ELR (cell line): ENCODE measurements around the gene AIFM2.
"Not testable (repeated sequence)": the region's sequence is repeated elsewhere in the genome, so short reads cannot be mapped to it uniquely, and the experiment has no call there.

Experiments
- DNase-seq: peaks from one replicate; pipeline ENCODE4 v3.0.0-alpha.2; 2015; ENCODE audit warnings: low read depth

The AIFM2 gene

DNA sequence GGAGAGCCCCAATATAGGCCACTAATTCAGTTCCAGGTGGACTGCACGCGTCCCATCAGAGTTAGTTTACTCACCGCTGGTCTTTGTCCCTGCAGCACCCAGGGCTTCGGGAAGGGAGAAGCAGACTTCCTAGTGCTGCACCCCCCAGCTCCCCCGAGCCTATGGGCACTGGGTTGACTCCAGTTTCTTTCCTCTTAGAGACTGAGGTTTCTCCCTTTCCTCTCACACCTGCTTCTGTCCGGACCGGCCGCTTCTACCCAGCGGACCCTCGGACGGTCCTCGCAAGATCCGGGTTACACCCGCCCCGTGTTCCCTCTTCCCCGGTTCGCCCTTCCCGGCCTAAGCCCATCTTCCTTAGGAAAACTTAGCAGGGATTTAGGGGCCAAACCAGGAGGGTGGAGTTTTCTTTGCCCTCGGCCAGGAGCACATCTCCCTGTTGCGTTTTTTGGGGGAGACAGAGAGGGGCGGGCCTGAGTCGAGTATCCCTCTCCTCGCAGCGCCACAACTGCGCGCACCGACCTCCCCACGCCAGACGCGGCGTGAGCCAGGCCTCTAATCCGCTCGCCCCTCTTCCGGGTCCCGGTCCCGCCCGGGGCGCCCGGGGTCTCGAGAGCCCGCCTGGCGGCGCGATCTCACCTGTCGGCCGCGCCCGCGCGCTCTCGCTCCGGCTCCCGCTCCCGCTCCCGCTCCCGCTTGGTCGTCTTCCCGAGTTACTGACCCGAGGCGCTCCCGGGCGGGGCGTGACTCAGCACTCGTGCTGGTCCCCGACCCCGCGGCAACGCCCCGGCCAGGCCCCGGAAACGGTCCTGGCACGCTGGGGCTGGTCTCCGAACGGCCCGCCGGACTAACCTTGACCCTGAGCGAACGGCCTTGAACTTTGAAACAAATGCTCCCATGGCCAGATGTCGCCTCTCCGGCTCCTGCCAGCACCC is at the start of gene AIFM2:
TSS of gene AIFM2 (minus strand) at position 728 of the 932 bp plus-strand sequence. CDS start 8,741 bp downstream, outside the sequence.
- peak; percentile 89 for DNase-seq

DNA sequence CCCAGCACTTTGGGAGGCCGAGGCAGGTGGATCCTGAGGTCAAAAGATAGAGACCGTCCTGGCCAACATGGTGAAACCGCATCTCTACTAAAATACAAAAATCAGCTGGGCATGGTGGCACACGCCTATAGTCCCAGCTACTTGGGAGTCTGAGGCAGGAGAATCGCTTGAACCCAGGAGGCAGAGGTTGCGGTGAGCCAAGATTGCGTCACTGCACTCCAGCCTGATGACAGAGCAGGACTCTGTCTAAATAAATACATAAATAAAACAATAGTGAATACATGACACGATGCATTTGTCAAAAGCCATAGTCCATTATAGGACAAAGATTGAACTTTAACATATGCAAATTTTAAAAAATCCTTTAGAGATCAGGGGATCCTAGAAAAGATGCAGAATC is 46.6 kb upstream of the AIFM2 start:
- DNase-seq = not testable (repeated sequence)

DNA sequence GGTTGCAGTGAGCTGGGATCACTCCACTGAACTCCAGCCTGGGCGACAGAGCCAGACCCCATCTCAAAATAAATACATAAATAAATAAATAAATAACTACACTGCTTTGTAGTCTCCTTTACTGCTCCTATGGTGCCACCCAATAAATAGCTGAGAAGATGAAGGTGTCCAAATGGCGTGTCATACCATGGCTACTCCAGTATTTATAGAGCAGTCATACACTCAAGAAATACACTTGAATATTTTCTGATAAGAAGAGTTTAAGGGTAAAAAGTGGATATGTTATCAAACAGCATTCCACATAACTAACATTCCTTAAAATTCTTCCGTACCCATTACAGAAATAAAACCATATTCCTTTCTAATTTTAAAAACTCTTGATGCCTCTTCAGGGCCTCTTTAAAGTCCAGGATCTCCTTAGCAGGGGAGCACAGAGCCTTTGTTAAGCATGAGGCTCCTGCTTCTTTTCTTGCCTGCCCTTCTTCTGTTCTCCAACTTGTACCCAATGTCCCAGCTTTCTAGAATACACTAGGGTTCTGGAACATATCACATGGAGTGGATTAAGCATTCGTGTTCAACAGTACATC is 45.6 kb upstream of the AIFM2 start:
- no peak for DNase-seq

DNA sequence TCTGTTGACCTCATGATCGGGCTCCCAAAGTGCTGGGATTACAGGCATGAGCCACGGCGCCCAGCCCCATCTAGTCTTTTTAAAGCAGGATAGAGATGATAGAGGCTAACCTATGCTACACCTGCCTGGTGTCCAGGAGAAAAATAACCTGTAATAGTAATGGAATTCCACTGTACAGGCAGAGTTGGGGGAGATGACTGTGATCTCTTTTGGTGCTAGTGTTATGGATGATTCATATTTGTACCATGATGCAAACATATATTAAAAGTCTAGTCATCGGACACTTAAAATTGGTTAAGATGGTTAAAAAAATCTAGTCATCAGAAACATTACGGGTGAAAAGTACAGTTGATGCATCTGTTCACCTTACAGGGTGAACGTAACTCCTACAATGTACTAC is 43.8 kb upstream of the AIFM2 start:
- DNase-seq = peak; percentile 54

DNA sequence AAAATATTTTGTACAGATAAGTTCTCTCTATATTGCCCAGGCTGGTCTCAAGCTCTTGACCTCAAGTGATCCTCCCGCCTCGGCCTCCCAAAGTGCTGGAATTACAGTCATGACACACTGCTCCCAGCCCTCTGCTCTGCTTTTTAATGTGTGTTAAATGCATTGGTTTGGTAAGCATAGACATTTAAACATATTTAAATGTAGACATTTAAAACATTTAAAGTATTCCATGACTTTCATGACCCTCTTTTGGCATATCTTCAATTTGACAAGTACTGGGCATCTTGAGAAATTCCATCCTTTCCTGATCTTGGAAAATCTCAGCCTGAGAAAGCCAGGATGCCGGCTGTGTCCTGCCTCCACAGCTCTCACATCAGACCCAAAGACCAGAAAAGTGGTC is 42.9 kb upstream of the AIFM2 start:
- no peak for DNase-seq

DNA sequence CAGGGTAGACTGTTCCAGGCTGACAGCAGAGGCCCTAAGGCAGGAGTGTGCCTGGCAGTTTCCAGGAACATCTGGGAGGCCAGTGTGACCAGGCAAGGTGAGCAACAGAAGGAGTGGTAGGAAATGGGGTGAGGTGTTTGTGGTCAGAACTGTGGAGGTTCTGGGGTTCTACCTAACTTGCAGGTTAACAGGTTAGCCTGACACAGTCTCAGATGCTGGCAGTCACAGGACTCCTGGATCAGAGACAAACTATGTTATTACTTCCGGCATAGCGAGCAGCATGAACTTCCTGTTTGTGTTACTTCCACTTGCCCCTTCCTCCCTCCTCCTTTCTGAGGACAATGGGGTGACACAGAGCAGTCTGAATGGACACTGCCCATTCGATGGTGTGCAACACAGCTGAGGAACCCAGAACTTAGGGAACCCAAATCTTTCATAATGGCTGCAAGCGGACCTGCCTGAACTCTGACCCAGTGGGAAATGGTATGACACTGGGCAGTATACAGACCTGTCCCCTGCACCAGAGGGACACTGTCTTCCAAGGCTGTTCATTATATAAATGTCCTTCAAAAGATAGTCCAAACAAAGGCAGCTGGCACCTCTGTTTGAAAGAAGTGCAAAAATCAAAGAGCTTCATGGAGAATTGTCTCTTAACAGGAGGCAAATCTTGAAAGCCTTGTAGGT is 41.6 kb upstream of the AIFM2 start:
- DNase-seq = peak; percentile 27

DNA sequence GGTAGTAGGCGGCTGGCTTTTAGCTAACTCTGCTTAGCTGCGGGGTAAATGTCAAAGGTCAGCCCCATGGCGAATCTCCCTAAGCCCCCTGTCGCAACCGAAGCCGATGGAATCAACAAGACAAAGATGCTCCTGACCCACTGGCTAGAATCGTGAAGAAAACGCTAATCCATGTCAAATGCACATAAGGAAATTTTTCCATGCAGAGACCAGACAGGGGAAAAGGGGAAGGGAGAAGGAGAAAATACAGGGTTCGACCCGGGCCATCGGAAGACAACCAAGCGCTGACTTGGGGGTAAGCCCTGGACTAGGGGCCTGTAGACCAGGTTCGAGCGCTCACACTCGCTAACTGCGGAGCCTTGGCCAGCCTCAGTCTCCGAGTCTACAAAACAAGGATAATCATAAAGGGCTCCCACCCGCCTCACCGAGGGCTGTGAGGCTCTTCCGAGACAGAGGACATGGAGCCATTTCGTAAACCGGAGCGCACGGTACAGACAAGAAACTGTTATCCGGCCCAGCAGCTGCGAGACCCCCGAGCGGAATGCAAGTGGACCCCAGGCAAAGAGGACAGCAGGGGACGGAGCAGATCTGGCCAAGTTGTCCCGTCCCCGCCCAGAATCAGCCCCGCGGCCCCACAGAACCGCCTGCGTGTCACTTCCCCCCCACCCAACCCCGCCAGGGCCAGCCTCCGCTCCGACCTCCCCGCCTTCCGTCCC is 37.2 kb upstream of the AIFM2 start:
- no peak for DNase-seq

DNA sequence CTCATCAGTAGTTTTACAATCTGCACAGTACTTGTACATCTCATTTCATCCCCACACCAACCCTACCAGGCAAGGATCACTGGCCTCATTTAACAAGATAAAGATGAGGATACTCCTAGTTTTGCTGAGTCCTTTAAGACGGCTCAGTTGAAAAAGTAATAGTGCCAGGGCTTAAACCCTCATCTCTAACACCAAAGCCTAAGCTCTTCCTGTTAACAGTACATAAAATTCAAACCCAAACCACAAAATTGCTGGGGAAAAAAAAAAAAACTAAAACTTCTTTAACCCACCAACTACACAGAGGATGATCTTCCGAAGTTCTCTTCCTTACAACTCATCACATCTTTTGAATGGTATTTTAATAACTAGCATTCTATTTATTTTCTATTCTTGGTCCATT is 36.4 kb upstream of the AIFM2 start:
- DNase-seq = no peak

DNA sequence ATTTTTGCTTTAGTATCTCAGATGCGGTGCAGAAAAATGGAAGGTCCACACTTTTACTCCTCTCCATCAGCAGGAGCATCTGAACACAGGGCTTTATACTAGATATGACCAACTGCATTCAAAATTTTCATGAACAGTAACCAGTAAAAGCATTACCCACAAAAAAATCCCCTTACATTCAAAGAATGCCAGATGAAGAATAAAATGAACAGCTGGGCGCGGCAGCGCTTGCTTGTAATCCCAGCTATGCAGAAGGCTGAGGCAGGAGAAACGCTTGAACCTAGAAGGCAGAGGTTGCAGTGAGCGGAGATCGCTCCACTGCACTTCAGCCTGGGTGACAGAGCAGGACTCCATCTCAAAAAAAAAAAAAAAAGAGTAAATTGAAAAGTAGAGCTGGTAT is 34.6 kb upstream of the AIFM2 start:
- no peak for DNase-seq

DNA sequence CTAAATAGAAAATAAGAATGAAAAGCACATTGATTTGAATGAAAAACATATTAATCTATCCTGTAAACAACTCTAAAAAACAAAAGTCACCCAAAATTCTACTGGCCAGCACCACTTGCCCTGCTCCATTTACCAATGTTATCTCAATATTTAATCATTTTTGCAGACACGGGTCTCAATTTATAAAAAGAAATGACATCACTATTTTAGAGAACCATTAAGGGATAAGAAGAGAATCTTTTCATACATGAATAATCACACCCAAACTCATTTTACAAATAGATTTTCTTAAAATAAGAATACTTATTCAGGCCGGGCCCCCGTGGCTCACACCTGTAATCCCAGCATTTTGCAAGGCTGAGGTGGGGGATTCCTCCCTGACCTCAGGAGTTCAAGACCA is 33.8 kb upstream of the AIFM2 start:
- DNase-seq = no peak

DNA sequence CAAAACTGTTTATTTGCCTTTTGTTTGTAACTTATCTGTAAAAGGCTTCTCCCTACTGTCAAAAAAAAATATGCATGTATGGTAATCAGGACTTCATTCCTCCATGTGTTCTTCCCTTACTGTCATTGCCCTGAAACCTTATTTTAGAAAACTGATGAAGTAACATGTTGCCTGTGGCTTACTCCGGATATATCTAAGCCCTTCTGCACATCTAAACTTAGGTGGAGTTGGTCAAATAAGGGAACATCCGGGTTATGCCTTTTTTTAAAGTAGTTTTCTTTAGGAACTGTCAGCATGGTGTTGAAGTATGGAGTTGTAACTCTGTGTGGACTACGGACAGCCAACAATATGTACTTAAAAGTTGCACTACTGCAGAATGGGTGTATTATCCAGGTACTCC is 31.5 kb upstream of the AIFM2 start:
- no peak for DNase-seq

DNA sequence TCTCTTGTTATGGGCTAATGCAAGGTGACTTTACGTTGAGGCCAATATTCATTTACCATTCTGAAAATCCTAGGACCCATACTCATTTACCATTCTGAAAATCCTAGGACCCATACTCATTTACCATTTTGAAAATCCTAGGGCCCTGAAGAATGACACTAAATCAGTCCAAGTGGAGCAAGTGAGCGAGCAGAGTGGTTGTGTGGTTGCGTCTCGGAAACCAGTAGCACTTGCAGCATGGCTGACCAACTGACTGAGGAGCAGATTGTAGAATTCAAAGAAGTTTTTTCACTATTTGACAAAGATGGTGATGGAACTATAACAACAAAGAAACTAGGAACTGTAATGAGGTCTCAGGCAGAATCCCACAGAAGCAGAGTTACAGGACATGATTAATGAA is 30.8 kb upstream of the AIFM2 start:
- no peak for DNase-seq

DNA sequence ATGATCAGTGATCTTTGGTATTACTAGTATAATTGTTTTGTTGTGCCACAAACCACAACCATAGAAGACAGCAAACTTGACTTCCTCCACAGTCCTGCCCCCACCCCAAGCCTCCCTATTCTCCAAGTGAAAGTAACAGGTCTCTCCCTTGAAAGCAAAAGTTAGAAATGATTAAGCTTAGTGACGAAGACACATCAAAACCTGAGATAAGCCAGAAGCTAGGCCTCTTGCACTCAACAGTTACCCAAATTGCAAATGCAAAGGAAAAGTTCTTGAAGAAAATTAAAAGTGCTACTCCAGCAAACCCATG is 30.2 kb upstream of the AIFM2 start:
- DNase-seq = peak; percentile 32

DNA sequence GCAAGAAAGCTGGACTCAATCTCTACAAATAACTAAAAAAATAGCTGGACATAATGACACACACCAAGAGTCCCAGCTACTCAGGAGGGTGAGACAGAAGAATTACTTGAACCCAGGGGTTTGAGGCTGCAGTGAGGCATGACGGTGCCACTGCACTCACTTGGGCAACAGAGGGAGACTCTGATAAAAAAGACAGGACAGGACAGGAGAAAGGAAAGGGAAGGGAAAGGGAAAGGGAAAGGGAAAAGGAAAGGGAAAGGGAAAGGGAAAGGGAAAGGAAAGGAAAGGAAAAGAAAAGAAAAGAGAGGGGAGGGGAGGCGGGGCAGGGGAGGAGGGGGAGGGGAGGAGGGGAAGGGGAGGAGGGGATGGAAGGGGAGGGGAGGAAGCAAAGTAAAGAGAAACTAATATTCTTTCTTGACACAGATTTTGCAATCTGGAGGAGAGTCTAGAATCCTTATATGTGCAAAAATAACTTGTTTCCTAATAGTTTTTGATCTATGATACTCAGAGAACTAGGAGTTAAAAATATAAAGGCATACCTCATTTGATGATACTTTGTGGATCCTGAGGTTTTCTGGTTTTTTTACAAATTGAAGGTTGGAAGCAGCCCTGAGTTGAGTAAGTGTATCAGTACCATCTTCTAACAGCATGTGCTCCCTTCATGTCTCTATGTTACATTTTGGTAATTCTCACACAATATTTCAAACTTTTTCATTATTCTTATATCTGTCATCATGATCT is 29.7 kb upstream of the AIFM2 start:
- peak; percentile 32 for DNase-seq

DNA sequence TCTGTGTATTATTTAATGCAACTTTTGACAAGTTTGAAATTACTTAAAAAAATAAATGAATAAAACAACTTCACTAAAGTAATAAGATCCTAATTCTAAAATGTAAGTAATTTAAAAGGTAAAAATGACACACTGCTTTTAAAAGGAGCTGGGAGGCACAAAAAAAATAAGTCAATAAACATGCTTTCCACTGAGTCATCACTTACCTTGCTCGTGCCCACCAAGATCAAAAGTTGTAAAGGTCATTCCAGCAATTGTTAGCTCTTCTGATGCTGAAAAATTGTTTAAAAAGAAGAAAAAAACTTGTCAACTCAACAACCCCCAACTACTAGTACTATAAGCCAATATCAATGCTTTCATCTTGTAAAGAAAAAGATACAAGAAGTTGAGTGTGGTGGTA is 28.2 kb upstream of the AIFM2 start:
- DNase-seq = no peak

DNA sequence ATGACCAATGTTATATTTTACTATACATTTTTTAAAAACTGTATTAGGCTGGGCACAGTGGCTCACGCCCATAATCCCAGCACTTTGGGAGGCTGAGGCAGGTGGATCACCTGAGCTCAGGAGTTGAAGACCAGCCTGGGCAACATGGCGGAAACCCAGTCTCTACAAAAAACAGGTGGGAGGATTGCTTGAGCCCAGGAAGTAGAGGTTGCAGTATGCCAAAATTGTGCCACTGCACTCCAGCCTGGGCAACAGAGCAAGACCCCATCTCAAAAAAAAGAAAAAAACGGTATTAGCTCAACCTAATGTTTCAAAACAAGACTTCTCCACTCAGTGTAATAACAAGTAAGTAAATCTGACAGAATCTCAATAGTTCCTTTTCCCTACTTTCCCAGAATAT is 26.7 kb upstream of the AIFM2 start:
- DNase-seq = not testable (repeated sequence)

DNA sequence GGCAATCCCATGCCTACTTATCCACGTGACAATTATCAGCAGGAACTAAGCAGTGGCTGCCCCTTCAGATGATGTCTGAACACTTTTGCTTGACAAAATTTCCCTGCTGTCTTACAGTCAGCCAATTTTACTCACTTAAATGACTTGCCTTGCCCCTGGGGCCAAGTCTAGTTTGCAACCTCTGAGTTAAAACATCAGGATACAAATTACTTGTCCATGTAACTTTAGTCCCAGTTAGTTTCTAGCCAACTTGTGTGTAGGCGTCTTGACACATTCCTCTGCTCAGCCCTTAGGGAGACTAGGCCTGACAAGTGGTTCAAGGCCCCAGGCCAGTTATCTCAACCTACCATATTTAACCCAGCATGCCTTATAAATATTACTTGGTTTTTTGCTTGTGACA is 25.5 kb upstream of the AIFM2 start:
- no peak for DNase-seq

DNA sequence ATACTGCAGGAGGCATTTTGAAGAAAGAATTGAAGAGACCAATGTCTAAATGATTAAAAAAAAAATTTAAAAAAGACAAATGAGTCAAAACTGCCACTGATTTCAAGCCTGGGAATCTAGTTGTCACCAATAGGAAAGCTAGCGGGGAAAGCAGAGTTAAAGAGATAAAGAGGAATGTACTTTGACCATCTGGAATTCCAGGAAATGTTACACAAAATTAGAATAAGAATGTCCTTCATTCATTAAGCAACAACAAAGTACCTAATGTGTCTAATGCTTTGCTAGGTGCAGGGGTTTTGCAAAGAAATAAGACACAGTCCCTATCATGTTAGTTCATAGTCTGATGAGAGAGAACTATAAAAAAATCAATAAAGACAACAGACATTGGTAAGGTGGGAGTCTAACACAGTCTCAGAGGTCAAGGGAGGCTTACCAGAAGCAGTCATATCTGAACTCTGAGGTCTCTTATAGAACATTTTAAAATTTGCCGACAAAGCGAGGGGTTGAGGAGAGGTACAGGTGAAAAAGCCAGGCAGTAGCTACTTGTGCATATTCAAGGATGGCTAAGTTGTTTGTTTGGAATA is 22.7 kb upstream of the AIFM2 start:
- no peak for DNase-seq

DNA sequence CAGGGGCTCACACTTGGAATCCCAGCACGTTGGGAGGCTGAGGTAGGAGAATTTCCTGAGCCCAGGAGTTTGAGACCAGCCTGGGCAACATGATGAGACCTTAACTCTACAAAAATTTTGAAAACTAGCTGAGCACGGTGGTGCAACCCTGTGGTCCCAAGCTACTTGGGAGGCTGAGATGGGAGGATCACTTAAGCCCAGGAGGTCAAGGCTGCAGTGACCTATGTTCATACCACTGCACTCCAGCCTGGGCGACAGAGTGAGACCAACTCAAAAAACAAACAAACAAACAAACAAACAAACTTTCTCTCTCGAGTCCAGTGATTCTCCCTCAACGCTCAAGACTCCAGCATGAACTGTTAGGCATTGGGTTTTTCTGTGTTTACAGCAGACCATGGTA is 15.9 kb upstream of the AIFM2 start:
- DNase-seq = no peak

DNA sequence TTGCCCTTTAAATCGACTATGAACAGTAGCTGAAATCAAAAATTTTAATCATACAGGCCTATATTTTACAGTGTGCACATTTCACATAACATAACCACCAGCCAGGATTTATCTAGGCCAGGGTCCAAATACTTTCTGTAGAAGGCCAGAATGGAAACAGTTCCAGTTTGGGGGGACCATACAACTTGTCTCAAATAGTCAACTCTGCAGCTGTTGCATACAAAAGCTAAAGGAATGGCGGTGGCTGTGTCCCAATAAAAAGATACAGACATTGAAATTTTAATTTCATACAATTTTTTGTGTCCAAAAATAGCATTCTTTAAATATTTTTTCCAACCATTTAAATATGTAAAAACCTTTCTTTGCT is 14.6 kb upstream of the AIFM2 start:
- no peak for DNase-seq

DNA sequence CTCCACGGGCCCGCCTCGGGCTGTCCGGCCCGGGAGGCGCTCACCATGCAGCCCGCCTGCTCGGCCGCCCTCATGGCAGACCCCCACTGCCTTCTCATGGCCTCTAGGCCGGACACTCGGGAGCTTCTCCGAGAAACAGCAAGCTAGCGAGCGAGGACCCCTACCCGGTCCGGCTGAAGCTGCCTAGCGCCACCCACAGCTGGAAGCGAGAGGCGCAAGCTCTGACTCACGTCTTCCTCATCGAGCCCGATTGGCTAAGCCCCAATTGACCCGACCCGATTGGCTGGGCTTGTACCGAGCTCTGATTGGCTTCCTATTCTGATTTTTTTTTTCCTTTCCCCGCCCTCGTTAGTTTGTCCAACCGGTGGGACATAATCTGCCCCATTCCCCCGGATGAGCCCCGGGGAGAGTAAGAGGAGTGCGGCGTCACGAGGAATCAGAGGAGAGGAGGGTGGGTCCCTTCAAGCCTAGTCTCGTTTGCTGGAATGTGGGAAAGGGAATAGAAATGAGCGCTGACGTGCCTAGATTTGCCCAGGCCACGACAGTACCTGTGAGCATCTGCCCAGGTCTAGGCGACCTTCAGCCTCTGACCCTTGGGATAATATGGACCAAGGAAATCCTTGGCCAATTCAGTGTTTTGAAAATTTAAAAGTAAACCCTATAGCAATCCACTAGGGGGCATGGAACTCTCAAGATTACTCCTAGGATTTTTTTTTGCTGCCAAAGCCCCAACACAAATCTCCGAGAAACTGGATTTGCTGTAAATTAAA is 14.0 kb upstream of the AIFM2 start, which contains the start of gene TYSND1:
TSS of gene TYSND1 (minus strand) at position 212 of the 770 bp plus-strand sequence. CDS start at position 98, 114 bp downstream.
- peak; percentile 100 for DNase-seq
